ENCODE data around the gene FCGR2B. TPM values are rescaled to one million over a fixed set of nuclear protein-coding genes. Genes with fewer than 3 reads are reported as not detected.
A peak's percentile ranks its signal among the peaks of the same experiment; 100 is the strongest.
"Not testable (repeated sequence)": the region's sequence is repeated elsewhere in the genome, so short reads cannot be mapped to it uniquely, and the experiment has no call there.

The FCGR2B gene
- total RNA-seq, 1 donor from 2014 or later: 9.7 TPM

- Histone ChIP-seq H3K27me3 (ENCODE audit: low read depth) (peaks cover 28% of the 10 kb centered on the region), H3K27ac (replicated peaks) (no peak overlapping the region), H3K36me3 (no peaks in the 10 kb centered on the region), H3K4me3 (no peak overlapping the region), H3K9me3 (replicated peaks) (no peaks in the 10 kb centered on the region), H3K4me1 (peaks cover 24% of the 10 kb centered on the region)
- TF ChIP-seq CTCF (IDR thresholded peaks at IDR 0.05; ENCODE audit: borderline replicate concordance): no peak
- intact Hi-C loops (cut with micrococcal nuclease): no loop called here
- DNase-seq: no peak
These were observed 60.7 kb downstream of the FCGR2B start for GRCh38 chr1:161723459-161724141.

- H3K9me3 ChIP-seq (replicated peaks); H3K36me3 ChIP-seq; intact Hi-C loops (cut with micrococcal nuclease); DNase-seq: not testable (repeated sequence)
- H3K4me1 ChIP-seq: peaks cover 24% of the 10 kb centered on the region
- H3K4me3 ChIP-seq: peak overlapping the region; percentile 97
- peak overlapping the region; percentile 94 for H3K27ac ChIP-seq (replicated peaks)
- peaks cover 20% of the 10 kb centered on the region for H3K27me3 ChIP-seq (ENCODE audit: low read depth)
These were observed 62.4 kb downstream of the FCGR2B start for GRCh38 chr1:161725258-161725907.

GRCh38 chr1:161725908-161726472, 63.0 kb downstream of the FCGR2B start:
- Histone ChIP-seq H3K4me3 (peak overlapping the region; percentile 97), H3K27me3 (ENCODE audit: low read depth) (peaks cover 20% of the 10 kb centered on the region), H3K36me3 (no peaks in the 10 kb centered on the region), H3K9me3 (replicated peaks) (no peaks in the 10 kb centered on the region), H3K4me1 (peaks cover 24% of the 10 kb centered on the region), H3K27ac (replicated peaks) (peak overlapping the region; percentile 94)
- intact Hi-C loops (cut with micrococcal nuclease): no loop called here
- peak; percentile 53 for TF ChIP-seq CTCF (IDR thresholded peaks at IDR 0.05; ENCODE audit: borderline replicate concordance)
- peak; percentile 43 for DNase-seq

- intact Hi-C loops (cut with micrococcal nuclease): no loop called here
- Histone ChIP-seq H3K9me3 (replicated peaks) (no peaks in the 10 kb centered on the region), H3K4me1 (peaks cover 24% of the 10 kb centered on the region), H3K36me3 (no peaks in the 10 kb centered on the region), H3K27me3 (ENCODE audit: low read depth) (peaks cover 19% of the 10 kb centered on the region), H3K4me3 (peak overlapping the region; percentile 97), H3K27ac (replicated peaks) (peak overlapping the region; percentile 94)
- DNase-seq: peak; percentile 90
- TF ChIP-seq CTCF (IDR thresholded peaks at IDR 0.05; ENCODE audit: borderline replicate concordance): no peak
These were observed 63.7 kb downstream of the FCGR2B start for GRCh38 chr1:161726473-161727255.

- Histone ChIP-seq H3K4me3 (peak overlapping the region; percentile 97), H3K27me3 (ENCODE audit: low read depth) (peaks cover 12% of the 10 kb centered on the region), H3K4me1 (peaks cover 24% of the 10 kb centered on the region), H3K27ac (replicated peaks) (peak overlapping the region; percentile 94), H3K9me3 (replicated peaks) (no peaks in the 10 kb centered on the region), H3K36me3 (no peaks in the 10 kb centered on the region)
- no peak for TF ChIP-seq CTCF (IDR thresholded peaks at IDR 0.05; ENCODE audit: borderline replicate concordance)
- DNase-seq: no peak
- intact Hi-C loops (cut with micrococcal nuclease): no loop called here
These were observed 64.4 kb downstream of the FCGR2B start for GRCh38 chr1:161727256-161727924.

Other genes starting within 250 kb of the FCGR2B start
- gene FCGR2A, start 157.7 kb upstream of the FCGR2B start, total RNA-seq: 13.0 TPM
- 0.58 TPM for gene HSPA6, start 138.6 kb upstream of the FCGR2B start, total RNA-seq
- gene FCGR3A, start 113.3 kb upstream of the FCGR2B start, total RNA-seq: 15.0 TPM
- 1.5 TPM for gene FCGR3B, start 32.0 kb upstream of the FCGR2B start, total RNA-seq
- gene FCRLA, start 44.1 kb downstream of the FCGR2B start, total RNA-seq: 0.11 TPM
- 0.33 TPM for gene FCRLB, start 58.4 kb downstream of the FCGR2B start, total RNA-seq
- 8.4 TPM for gene DUSP12, start 86.6 kb downstream of the FCGR2B start, total RNA-seq
- gene ATF6, start 103.2 kb downstream of the FCGR2B start, total RNA-seq: 13.0 TPM